Sigmoid colon (tissue), 7 donors: ENCODE results near the gene PXDN. TPM values are rescaled to one million over a fixed set of nuclear protein-coding genes. Genes with fewer than 3 reads are reported as not detected.

ENCODE experiments used
- DNase-seq: peaks from one replicate; pipeline ENCODE4 v3.0.0-alpha.2; 2019
- H3K27ac ChIP-seq, 4 donors: fragments of 200-600 bp; sonication (generic); one replicate each; pipeline ENCODE4 v1.5.1; 2016 to 2019; ENCODE audit warnings: mild to moderate bottlenecking in 1 of 4
- H3K27me3 ChIP-seq, 3 donors: fragments of 200-600 bp; sonication (generic); one replicate each; pipeline ENCODE4 v1.5.1; 2019; ENCODE audit warnings: mild to moderate bottlenecking in 1 of 3
- H3K36me3 ChIP-seq, 4 donors: fragments of 200-600 bp; sonication (generic); one replicate each; pipeline ENCODE4 v1.5.1; 2016 to 2019
- H3K4me1 ChIP-seq, 4 donors: fragments of 200-600 bp; sonication (generic); one replicate each; pipeline ENCODE4 v1.5.1; 2017 to 2019
- H3K4me3 ChIP-seq, 4 donors: fragments of 200-600 bp; sonication (generic); one replicate each; pipeline ENCODE4 v1.5.1; 2017 to 2019; ENCODE audit warnings: mild to moderate bottlenecking in 2 of 4, moderate library complexity in 1 of 4
- H3K9me3 ChIP-seq, 4 donors: fragments of 200-600 bp in 3 of 4; sonication (generic) in 3 of 4; one replicate each; pipeline versions ENCODE4 v1.5.1 to v1.6.1; 2013 to 2019
- EP300 ChIP-seq, 4 donors: sonication (generic); formaldehyde crosslinking; IDR thresholded peaks; one replicate each; pipeline ENCODE4 v1.6.1; 2017; ENCODE audit warnings: antibody characterized with exemption in 4 of 4
- POLR2A ChIP-seq, 2 donors: fragments of 450-650 bp; IDR thresholded peaks; one replicate each; pipeline ENCODE4 v1.6.1; 2016; ENCODE audit warnings: antibody characterized with exemption in 2 of 2, mild to moderate bottlenecking in 2 of 2, moderate library complexity in 2 of 2
- POLR2AphosphoS5 ChIP-seq, 4 donors: sonication (generic); formaldehyde crosslinking; IDR thresholded peaks; one replicate each; pipeline ENCODE4 v1.6.1; 2017; ENCODE audit warnings: antibody characterized with exemption in 4 of 4
- WGBS, 2 donors: extraction: QIAGEN DNeasy Blood & Tissue Kit; methylation state at CpG; one replicate each; pipeline ENCODE4 v1.1.7; 2013; 5-methylcytosine and 5-hydroxymethylcytosine counted together
- intact Hi-C: fragments of 100-400 bp; cut with DNase I; formaldehyde crosslinking; loops from one replicate; pipeline ENCODE4 v1.15.1; 2023
- polyA plus RNA-seq, 3 donors: library from polyadenylated mRNA; stranded (reverse); fragments of 200-250 nt; gene quantifications; one replicate each; pipeline ENCODE4 v1.2.3, GENCODE V29; 2013
- total RNA-seq, 4 donors: library from RNA; depleted of rRNA; stranded (reverse); fragments of >200 nt; gene quantifications; one replicate each; pipeline ENCODE4 v1.1.0, GENCODE V29; 2016
- TF ChIP-seq, protein P1 (sequence below), 4 experiments: fragments of 450-650 bp in 3 of 4; fragments of 200-600 bp in 1 of 4; IDR thresholded peaks; one replicate each; pipeline ENCODE4 v1.5.1; 2016 to 2019; ENCODE audit warnings: antibody characterized with exemption in 4 of 4, mild to moderate bottlenecking in 3 of 4, moderate library complexity in 2 of 4
- donor health status: healthy with polysubstance abuse.
- donor health status: Bipolar disorder and iron deficiency.
- donor health status: healthy.

PXDN gene
- total and polyA plus RNA-seq, 7 donors: 1.2 to 126 (median 34.4) TPM

DNA sequence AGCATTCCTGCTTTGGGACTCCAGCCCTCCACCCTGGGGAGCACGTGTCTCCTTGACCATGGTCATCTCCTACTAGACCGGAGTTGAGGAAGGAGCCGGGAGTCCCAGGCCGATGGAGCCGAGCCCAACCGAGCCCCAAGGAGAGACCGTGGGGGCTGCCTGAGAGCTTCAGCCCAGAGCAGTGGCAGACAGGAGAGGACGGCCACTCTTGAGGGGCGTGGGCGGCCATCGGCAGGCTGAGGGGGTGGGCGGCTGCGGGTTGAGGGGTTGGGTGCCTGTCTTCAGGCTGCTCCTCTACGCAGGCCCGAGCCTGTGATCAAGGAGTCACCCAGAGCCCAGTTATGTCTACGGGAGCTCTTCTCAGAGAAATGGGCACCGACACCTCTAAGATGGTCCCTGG is 158.7 kb downstream of the PXDN start:
- no peaks in the 10 kb centered on the region for H3K9me3 ChIP-seq
- H3K27ac ChIP-seq: no peak overlapping the region
- H3K27me3 ChIP-seq: no peaks in the 10 kb centered on the region
- H3K4me1 ChIP-seq: peaks cover 0 to under 1% (median 0%) of the 10 kb centered on the region in 4 donors
- intact Hi-C loops: no loop called here
- H3K4me3 ChIP-seq: no peak overlapping the region
- 88 to 90% methylated on average over 17 of the region's 17 CpGs for WGBS, 2 donors
- TF ChIP-seq EP300 (IDR thresholded peaks at IDR 0.05) (no peak), POLR2AphosphoS5 (IDR thresholded peaks at IDR 0.05) (no peak), POLR2A (IDR thresholded peaks at IDR 0.05) (no peak)
- TF ChIP-seq, protein P1, sequence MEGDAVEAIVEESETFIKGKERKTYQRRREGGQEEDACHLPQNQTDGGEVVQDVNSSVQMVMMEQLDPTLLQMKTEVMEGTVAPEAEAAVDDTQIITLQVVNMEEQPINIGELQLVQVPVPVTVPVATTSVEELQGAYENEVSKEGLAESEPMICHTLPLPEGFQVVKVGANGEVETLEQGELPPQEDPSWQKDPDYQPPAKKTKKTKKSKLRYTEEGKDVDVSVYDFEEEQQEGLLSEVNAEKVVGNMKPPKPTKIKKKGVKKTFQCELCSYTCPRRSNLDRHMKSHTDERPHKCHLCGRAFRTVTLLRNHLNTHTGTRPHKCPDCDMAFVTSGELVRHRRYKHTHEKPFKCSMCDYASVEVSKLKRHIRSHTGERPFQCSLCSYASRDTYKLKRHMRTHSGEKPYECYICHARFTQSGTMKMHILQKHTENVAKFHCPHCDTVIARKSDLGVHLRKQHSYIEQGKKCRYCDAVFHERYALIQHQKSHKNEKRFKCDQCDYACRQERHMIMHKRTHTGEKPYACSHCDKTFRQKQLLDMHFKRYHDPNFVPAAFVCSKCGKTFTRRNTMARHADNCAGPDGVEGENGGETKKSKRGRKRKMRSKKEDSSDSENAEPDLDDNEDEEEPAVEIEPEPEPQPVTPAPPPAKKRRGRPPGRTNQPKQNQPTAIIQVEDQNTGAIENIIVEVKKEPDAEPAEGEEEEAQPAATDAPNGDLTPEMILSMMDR (IDR thresholded peaks at IDR 0.05): no peak
- no peaks in the 10 kb centered on the region for H3K36me3 ChIP-seq
- DNase-seq: no peak

DNA sequence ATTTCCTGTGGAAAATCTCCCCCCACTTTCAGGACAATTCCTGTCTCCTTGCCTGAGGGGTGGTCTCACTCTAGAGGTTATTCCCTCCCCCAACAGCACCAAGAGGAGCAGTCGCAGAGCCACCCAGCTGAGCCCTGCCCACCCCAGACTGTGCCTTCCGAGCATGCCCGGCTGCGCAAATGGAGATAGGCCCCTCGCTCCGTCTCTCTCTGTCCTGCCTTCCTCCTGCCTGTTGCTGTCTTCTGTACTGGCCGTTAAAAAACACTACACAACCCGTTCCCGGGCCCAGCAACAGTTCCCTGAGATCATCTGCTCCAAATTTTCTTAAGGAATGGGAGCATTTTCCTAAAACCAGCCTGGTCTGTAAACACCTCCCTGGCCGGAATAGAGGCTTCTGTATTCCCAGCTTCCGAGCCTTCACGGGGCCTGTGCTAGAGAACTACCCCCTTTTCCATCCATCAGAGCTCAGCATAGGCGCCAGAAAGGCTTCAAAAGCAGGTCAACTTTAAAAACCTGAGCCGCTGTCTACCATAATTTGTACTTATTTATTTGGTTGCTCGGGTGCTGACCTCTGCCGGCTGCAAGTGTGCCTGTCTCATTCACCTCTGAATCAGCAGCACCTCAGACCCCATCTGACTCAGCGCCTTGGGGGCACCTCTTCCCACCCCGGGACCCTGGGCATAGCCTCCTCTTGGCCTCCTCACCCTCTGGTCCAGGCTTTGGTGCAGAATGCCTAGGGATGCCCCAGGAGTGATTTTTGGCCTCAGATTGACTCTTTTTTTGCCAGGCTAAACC is 159.4 kb downstream of the PXDN start:
- H3K4me1 ChIP-seq: no peaks in the 10 kb centered on the region
- no peaks in the 10 kb centered on the region for H3K36me3 ChIP-seq
- 87 to 89% methylated on average over 18 of the region's 18 CpGs for WGBS, 2 donors
- no peaks in the 10 kb centered on the region for H3K27me3 ChIP-seq
- no peak overlapping the region for H3K4me3 ChIP-seq
- no peak for DNase-seq
- TF ChIP-seq EP300 (IDR thresholded peaks at IDR 0.05) (no peak), POLR2A (IDR thresholded peaks at IDR 0.05) (no peak), POLR2AphosphoS5 (IDR thresholded peaks at IDR 0.05) (no peak)
- TF ChIP-seq, protein P1 (IDR thresholded peaks at IDR 0.05): no peak
- no peaks in the 10 kb centered on the region for H3K9me3 ChIP-seq
- H3K27ac ChIP-seq: no peak overlapping the region
- intact Hi-C loops: no loop called here

DNA sequence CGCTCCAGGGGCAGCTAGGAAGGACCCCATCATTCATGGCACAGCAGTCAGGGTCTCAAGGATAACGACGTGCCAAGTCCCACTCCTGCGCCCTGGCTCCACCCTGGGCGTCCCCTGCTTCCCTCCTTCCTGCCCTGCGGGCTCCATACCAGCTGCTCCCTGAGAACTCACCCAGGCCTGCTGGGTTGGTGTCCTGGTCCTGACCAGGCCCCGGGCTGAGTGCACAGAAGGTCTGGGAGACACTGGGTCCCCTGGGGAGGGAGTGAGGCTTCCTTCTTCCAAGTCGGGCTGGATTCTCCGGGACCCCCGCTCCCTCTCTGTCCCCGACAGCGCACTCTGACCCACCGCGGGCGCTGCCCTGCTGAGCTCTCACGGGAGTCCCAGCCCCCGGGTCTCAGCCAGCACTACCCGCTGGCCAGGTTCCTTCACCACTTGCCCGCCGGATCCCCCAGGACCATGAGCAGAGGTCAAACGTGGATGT is 160.2 kb downstream of the PXDN start:
- WGBS, 2 donors: 94% methylated on average over 21 of the region's 21 CpGs
- no peak overlapping the region for H3K4me3 ChIP-seq
- TF ChIP-seq POLR2A (IDR thresholded peaks at IDR 0.05) (no peak), EP300 (IDR thresholded peaks at IDR 0.05) (no peak), POLR2AphosphoS5 (IDR thresholded peaks at IDR 0.05) (no peak)
- TF ChIP-seq, protein P1 (IDR thresholded peaks at IDR 0.05): no peak
- intact Hi-C loops: no loop called here
- no peaks in the 10 kb centered on the region for H3K4me1 ChIP-seq
- no peak for DNase-seq
- H3K36me3 ChIP-seq: no peaks in the 10 kb centered on the region
- H3K27me3 ChIP-seq: no peaks in the 10 kb centered on the region
- H3K9me3 ChIP-seq: no peaks in the 10 kb centered on the region
- H3K27ac ChIP-seq: no peak overlapping the region

DNA sequence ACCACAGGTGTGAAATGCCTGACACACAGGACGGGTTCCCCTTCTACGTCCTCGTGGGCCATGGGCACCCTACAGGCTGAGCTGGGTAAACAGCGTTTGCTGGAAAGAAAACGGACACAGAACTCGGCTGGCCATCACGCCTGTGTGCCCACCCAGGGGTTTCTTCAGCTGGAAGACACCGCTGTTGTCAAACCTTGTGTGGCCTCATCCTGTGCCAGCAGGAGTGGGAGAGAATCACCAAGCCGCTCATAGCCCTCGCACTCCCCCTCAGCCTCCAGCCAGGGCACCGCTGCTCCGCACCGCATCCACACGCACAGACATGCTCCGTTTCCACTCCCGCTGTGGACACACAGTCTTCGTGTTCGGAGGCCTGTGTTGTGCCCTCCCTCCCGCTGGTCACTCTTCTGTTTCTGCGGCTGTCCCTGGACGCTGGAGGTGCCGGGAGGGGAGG is 161.4 kb downstream of the PXDN start:
- intact Hi-C loops: no loop called here
- H3K27me3 ChIP-seq: no peaks in the 10 kb centered on the region

More for the DNA sequence above, 161.4 kb downstream of the PXDN start:
- H3K4me1 ChIP-seq: no peaks in the 10 kb centered on the region
- H3K9me3 ChIP-seq: no peaks in the 10 kb centered on the region
- WGBS, 2 donors: 90 to 93% methylated on average over 22 of the region's 22 CpGs
- H3K36me3 ChIP-seq: no peaks in the 10 kb centered on the region
- H3K4me3 ChIP-seq: no peak overlapping the region
- TF ChIP-seq, protein P1 (IDR thresholded peaks at IDR 0.05): no peak
- no peak for TF ChIP-seq EP300 (IDR thresholded peaks at IDR 0.05)
- TF ChIP-seq POLR2A (IDR thresholded peaks at IDR 0.05): no peak
- no peak for TF ChIP-seq POLR2AphosphoS5 (IDR thresholded peaks at IDR 0.05)
- no peak overlapping the region for H3K27ac ChIP-seq
- peak; percentile 51 for DNase-seq
